NCI-H2029 treated with DMSO at 0.1 percent for 48 hours (cell line): ENCODE measurements around the gene SENP2.

Source experiments
- DNase-seq: peaks from one replicate; lab custom pipeline; 2025; lab: John Stamatoyannopoulos, UW

Gene SENP2

GRCh38 chr3:185680231-185680630 is 94.1 kb downstream of the SENP2 start:
- no peak for DNase-seq
